AG08396 (cell line): ENCODE results near the gene POLA1.

Source experiments
- DNase-seq: peaks from one replicate; pipeline ENCODE4 v3.0.0; 2012; ENCODE audit warnings: low spot score, mixed read lengths

POLA1 gene

GRCh38 chrX:24969812-24970211, 276.1 kb downstream of the POLA1 start:
- no peak for DNase-seq

- DNase-seq = no peak
Observed at GRCh38 chrX:24979081-24979480, 285.4 kb downstream of the POLA1 start.

GRCh38 chrX:24981030-24981429, 287.3 kb downstream of the POLA1 start:
- DNase-seq = no peak

GRCh38 chrX:24982306-24982965, 288.7 kb downstream of the POLA1 start:
- DNase-seq = no peak

- DNase-seq = no peak
Observed at GRCh38 chrX:24983931-24984330, 290.2 kb downstream of the POLA1 start.

- no peak for DNase-seq
Observed at GRCh38 chrX:24985120-24985519, 291.4 kb downstream of the POLA1 start.

GRCh38 chrX:24987731-24988130, 294.0 kb downstream of the POLA1 start:
- no peak for DNase-seq

GRCh38 chrX:24988314-24988713, 294.6 kb downstream of the POLA1 start:
- no peak for DNase-seq

- no peak for DNase-seq
Observed at GRCh38 chrX:24990535-24990934, 296.8 kb downstream of the POLA1 start.

- DNase-seq = no peak
Observed at GRCh38 chrX:24993879-24994278, 300.2 kb downstream of the POLA1 start.

GRCh38 chrX:24996096-24996709, 302.5 kb downstream of the POLA1 start:
- DNase-seq = no peak

GRCh38 chrX:24999511-24999910, 305.8 kb downstream of the POLA1 start:
- DNase-seq = no peak

GRCh38 chrX:25001808-25002660, 308.3 kb downstream of the POLA1 start:
- DNase-seq = no peak

- no peak for DNase-seq
Observed at GRCh38 chrX:25002661-25003020, 308.9 kb downstream of the POLA1 start.

- DNase-seq = no peak
Observed at GRCh38 chrX:25003066-25003849, 309.5 kb downstream of the POLA1 start.

GRCh38 chrX:25004040-25004439, 310.3 kb downstream of the POLA1 start:
- DNase-seq = no peak

GRCh38 chrX:25004485-25005032, 310.8 kb downstream of the POLA1 start:
- no peak for DNase-seq

GRCh38 chrX:25005034-25005381, 311.3 kb downstream of the POLA1 start:
- no peak for DNase-seq

GRCh38 chrX:25005382-25006185, 311.9 kb downstream of the POLA1 start:
- no peak for DNase-seq

- no peak for DNase-seq
Observed at GRCh38 chrX:25006586-25007058, 312.9 kb downstream of the POLA1 start.
